Prostate gland (tissue), 2 donors: ENCODE results near the gene FRMD4A.

Source experiments
- POLR2A ChIP-seq: fragments of 450-650 bp; IDR thresholded peaks from one replicate; pipeline ENCODE4 v1.6.1; 2016; ENCODE audit warnings: antibody characterized with exemption, mild to moderate bottlenecking
- POLR2AphosphoS5 ChIP-seq: sonication (generic); formaldehyde crosslinking; IDR thresholded peaks from one replicate; pipeline ENCODE4 v1.6.1; 2017; ENCODE audit warnings: antibody characterized with exemption
- TF ChIP-seq, protein P1 (sequence below), 4 experiments: fragments of 200-600 bp in 2 of 4; fragments of 450-650 bp in 2 of 4; sonication (generic) in 2 of 4; IDR thresholded peaks; 1 replicate in 3 of 4; 2 replicates in 1 of 4; pipeline ENCODE4 v1.5.1; 2016 to 2019; ENCODE audit warnings: antibody characterized with exemption in 4 of 4, mild to moderate bottlenecking in 2 of 4, moderate library complexity in 2 of 4

DNA sequence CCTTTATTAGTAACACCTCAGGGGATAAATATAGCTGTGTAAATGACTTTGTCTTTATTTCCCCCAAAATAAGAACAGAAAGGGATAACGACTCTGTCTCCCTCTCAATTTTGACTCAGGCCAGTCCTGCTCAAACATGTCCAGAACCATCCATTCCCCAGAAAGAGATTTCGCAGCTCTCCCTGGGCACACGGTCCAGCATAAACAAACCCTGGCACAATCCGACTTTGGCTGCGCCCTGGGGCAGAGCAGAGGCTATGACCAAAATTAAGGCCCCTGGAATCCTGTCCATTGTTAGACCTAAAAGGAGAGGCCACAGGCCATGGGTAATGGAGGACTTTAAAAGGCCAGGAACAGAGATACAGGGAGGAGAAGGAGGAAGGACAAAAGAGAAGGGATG is 644.8 kb downstream of the FRMD4A start:
- TF ChIP-seq POLR2AphosphoS5 (no peak), POLR2A (no peak)
- TF ChIP-seq, protein P1, sequence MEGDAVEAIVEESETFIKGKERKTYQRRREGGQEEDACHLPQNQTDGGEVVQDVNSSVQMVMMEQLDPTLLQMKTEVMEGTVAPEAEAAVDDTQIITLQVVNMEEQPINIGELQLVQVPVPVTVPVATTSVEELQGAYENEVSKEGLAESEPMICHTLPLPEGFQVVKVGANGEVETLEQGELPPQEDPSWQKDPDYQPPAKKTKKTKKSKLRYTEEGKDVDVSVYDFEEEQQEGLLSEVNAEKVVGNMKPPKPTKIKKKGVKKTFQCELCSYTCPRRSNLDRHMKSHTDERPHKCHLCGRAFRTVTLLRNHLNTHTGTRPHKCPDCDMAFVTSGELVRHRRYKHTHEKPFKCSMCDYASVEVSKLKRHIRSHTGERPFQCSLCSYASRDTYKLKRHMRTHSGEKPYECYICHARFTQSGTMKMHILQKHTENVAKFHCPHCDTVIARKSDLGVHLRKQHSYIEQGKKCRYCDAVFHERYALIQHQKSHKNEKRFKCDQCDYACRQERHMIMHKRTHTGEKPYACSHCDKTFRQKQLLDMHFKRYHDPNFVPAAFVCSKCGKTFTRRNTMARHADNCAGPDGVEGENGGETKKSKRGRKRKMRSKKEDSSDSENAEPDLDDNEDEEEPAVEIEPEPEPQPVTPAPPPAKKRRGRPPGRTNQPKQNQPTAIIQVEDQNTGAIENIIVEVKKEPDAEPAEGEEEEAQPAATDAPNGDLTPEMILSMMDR (IDR thresholded peaks at IDR 0.05) = no peak
